ENCODE measurements around the gene SLC39A6.

GRCh38 chr18:36109737-36110136, 19.4 kb downstream of the SLC39A6 start:
- TF ChIP-seq, protein P1, sequence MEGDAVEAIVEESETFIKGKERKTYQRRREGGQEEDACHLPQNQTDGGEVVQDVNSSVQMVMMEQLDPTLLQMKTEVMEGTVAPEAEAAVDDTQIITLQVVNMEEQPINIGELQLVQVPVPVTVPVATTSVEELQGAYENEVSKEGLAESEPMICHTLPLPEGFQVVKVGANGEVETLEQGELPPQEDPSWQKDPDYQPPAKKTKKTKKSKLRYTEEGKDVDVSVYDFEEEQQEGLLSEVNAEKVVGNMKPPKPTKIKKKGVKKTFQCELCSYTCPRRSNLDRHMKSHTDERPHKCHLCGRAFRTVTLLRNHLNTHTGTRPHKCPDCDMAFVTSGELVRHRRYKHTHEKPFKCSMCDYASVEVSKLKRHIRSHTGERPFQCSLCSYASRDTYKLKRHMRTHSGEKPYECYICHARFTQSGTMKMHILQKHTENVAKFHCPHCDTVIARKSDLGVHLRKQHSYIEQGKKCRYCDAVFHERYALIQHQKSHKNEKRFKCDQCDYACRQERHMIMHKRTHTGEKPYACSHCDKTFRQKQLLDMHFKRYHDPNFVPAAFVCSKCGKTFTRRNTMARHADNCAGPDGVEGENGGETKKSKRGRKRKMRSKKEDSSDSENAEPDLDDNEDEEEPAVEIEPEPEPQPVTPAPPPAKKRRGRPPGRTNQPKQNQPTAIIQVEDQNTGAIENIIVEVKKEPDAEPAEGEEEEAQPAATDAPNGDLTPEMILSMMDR (optimal IDR thresholded peaks at IDR 0.05 in 1 of 3, IDR thresholded peaks at IDR 0.05 in 1 of 3, conservative IDR thresholded peaks at IDR 0.05 in 1 of 3; ENCODE audit: extremely low read depth in 1 of 3, insufficient read depth in 2 of 3, low read length in 3 of 3) = no peak
- no peak for TF ChIP-seq EZH2 (IDR thresholded peaks at IDR 0.05; ENCODE audit: low read length)
